ENCODE data around the gene EDC3.
A peak's percentile ranks its signal among the peaks of the same experiment; 100 is the strongest.
"Not testable (repeated sequence)": the region's sequence is repeated elsewhere in the genome, so short reads cannot be mapped to it uniquely, and the experiment has no call there.

Gene EDC3

GRCh38 chr15:74695597-74696397 lies at the start of gene EDC3:
Gene EDC3, minus strand, starts transcription at chr15:74696024. Its CDS starts 20,900 bp downstream, at chr15:74675124.
- DNase-seq: peak; percentile 68 to 76

GRCh38 chr15:74742422-74742821 lies 46.6 kb upstream of the EDC3 start:
- no peak for DNase-seq

GRCh38 chr15:74738239-74738638 lies 42.4 kb upstream of the EDC3 start:
- DNase-seq: not testable (repeated sequence)

GRCh38 chr15:74735305-74735704 lies 39.5 kb upstream of the EDC3 start:
- DNase-seq: no peak

GRCh38 chr15:74733269-74733668 lies 37.4 kb upstream of the EDC3 start:
- DNase-seq: no peak

- no peak for DNase-seq
Measured at GRCh38 chr15:74732846-74733245, 37.0 kb upstream of the EDC3 start.

GRCh38 chr15:74730619-74731316 lies 34.9 kb upstream of the EDC3 start:
- DNase-seq: no peak

- DNase-seq: not testable (repeated sequence)
Measured at GRCh38 chr15:74729372-74729771, 33.5 kb upstream of the EDC3 start.

GRCh38 chr15:74728699-74729098 lies 32.9 kb upstream of the EDC3 start:
- DNase-seq: not testable (repeated sequence)

- DNase-seq: no peak
Measured at GRCh38 chr15:74727727-74728126, 31.9 kb upstream of the EDC3 start.

- DNase-seq: no peak
Measured at GRCh38 chr15:74726774-74727164, 30.9 kb upstream of the EDC3 start.

- DNase-seq: peak; percentile 34 to 44
Measured at GRCh38 chr15:74725845-74726773, 30.3 kb upstream of the EDC3 start.

GRCh38 chr15:74725225-74725774 lies 29.5 kb upstream of the EDC3 start, which contains the start of gene CYP1A1:
Gene CYP1A1, minus strand, starts transcription at chr15:74725528. Its CDS starts 2,431 bp downstream, at chr15:74723097.
- peak; percentile 6 to 22 for DNase-seq

GRCh38 chr15:74724570-74725224 lies 28.9 kb upstream of the EDC3 start:
- no peak for DNase-seq

GRCh38 chr15:74723754-74724334 lies 28.0 kb upstream of the EDC3 start:
- DNase-seq: peak; percentile 71 to 77

GRCh38 chr15:74723187-74723586 lies 27.4 kb upstream of the EDC3 start:
- DNase-seq: no peak

GRCh38 chr15:74722591-74722990 lies 26.8 kb upstream of the EDC3 start:
- DNase-seq: no peak

GRCh38 chr15:74716651-74717050 lies 20.8 kb upstream of the EDC3 start:
- peak; percentile 43 for DNase-seq

- DNase-seq: peak; percentile 11 to 25
Measured at GRCh38 chr15:74712311-74712710, 16.5 kb upstream of the EDC3 start.

GRCh38 chr15:74710319-74711094 lies 14.7 kb upstream of the EDC3 start:
- peak; percentile 14 to 22 for DNase-seq

- no peak for DNase-seq
Measured at GRCh38 chr15:74709892-74710291, 14.1 kb upstream of the EDC3 start.
